GM18951 (cell line): Measurements from ENCODE around the gene CDC26.
"Not testable (repeated sequence)": the region's sequence is repeated elsewhere in the genome, so short reads cannot be mapped to it uniquely, and the experiment has no call there.

Source experiments
- POLR2A ChIP-seq: IDR thresholded peaks from 4 replicates; pipeline ENCODE4 v1.6.1; 2011; ENCODE audit warnings: mild to moderate bottlenecking; ENCODE audit not compliant: insufficient read length, insufficient read depth; ENCODE audit errors: extremely low read depth
- in situ Hi-C: fragments of 300-500 bp; cut with MboI; formaldehyde crosslinking; loops from one replicate; pipeline ENCODE4 v1.12.0; 2022; ENCODE audit warnings: low sequenced_read_pairs, mixed read lengths, inconsistent platforms; ENCODE audit not compliant: unreplicated experiment

The CDC26 gene

GRCh38 chr9:113302792-113303418 is 27.5 kb upstream of the CDC26 start, which contains the start of gene RNF183:
RNF183 (minus strand) TSS chr9:113303376; CDS start chr9:113298184, 5,192 bp downstream.
- in situ Hi-C loops, result no loop called here
- no peak for TF ChIP-seq POLR2A

DNA sequence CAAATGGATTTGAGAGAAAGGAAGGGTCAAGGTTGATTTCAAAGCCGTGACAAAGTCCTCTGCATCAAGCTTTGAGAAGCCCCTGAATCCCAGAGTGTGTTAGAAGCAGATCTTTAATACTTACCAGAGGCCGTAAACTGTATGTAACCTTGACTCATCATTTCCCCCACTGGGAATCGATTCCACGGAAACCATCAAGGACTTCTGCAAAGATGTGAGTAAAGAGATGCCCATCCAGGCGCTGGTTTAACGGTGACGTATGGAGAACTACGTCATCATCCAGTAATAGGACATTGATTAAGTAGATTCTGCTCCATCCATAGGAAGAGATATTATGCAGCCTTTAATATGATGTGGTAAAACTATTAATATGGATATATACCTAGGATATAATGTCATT is 26.2 kb upstream of the CDC26 start:
- in situ Hi-C loops, result no loop called here
- TF ChIP-seq POLR2A, result no peak

- no peak for TF ChIP-seq POLR2A
- in situ Hi-C loops, result no loop called here
Observed at GRCh38 chr9:113299800-113300292, 24.5 kb upstream of the CDC26 start.

DNA sequence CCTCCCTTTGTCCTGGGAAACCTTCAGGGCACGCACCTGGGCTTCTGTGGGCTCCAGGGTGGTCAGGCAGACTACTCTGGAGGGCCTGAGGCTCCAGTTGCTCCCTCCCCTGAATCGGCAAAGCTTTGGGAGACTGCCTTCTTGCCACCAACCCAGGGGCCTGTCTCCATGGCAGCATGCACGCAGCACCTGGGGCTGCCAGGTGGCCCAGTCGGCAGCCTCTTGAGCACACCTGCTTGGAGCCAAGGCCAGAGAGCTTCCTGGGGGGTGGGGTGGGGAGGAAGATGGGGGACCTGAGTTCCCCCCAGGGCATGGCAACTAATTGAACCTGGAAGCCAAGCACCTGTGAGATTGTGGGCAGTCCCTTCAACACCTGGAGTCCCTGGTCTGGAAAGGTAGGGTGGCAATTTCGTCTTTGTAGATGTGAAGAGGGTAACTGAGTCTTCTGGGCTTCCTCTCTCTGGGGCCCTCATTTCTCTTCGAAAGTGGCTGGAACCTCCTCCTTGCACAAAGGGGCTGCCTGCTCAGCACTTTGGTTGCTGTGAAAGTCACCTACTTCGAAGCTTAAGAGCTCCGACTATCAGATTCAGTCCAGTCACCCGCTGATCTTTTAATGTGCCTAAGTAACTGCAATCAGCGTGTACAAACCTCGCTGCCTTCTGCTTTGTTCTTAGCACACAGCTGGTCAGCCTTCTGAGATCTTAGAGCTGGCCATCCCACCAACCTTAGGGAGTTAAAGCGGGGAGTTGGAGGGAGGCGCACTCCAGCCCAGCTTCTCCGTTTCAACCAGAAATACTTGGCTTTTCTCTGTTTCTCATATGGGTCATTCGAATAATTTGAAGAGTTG is 23.8 kb upstream of the CDC26 start:
- no peak for TF ChIP-seq POLR2A
- in situ Hi-C loops, result no loop called here

- no peak for TF ChIP-seq POLR2A
- in situ Hi-C loops, result no loop called here
Observed at GRCh38 chr9:113298311-113298710, 22.9 kb upstream of the CDC26 start.

DNA sequence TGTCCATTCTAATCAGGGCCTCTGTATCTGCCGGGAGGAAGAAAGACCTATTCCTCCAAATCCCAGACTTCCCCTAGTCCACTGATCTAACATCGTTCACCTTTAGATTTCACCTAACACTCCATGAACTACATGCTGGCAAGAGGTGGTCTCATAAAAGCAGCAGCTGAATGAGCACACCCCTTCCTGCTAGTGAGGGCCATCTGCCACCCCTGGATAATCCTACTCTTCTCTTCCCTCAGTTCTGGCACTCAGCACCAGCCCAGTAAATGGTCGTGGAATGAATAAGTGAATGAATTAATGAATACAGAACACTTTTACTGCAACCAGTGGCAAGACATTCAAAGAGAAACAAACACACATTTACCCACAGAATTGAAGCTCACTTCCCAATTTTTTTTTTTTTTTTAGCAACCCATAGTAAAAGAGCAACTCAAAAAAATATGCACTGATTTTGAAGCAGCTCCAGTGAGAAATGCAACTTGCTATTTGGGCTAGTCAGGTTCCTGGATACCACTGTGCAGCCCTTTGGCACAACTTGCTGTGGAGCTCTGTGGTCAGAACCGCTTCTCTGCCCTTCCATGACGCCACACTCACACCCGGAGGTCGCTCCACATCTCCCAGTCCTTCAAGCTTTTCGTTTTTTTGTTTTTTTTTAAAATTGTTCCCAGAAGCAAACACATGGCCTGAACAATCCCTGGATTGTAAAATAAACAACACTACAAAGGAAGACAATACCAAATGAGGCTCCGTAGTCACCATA is 21.6 kb upstream of the CDC26 start:
- TF ChIP-seq POLR2A, result no peak
- in situ Hi-C loops, result no loop called here

GRCh38 chr9:113296247-113296646 is 20.9 kb upstream of the CDC26 start:
- in situ Hi-C loops, result not testable (repeated sequence)

- TF ChIP-seq POLR2A, result no peak
- in situ Hi-C loops, result no loop called here
Observed at GRCh38 chr9:113293285-113293878, 18.0 kb upstream of the CDC26 start.

DNA sequence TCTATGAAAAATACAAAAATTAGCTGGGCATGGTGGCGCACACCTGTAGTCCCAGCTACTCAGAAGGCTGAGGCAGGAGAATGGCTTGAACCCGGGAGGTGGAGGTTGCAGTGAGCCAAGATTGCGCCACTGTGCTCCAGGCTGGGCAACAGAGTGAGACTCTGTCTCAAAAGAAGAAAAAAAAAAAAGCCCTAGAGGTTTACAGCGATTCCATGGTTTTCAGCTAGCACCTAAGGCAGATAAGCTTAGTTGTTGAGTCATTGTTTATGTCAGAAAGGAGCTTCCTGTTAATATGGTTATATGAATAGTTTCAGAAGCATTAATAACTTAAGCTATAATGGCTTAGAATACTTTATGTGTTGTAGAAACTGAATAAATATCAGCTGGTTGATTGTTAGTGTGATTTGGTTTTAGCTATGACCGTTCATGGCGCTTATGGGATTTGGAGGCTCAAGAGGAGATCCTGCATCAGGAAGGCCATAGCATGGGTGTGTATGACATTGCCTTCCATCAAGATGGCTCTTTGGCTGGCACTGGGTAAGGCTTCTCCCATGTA is 14.8 kb upstream of the CDC26 start:
- no peak for TF ChIP-seq POLR2A
- in situ Hi-C loops, result no loop called here

GRCh38 chr9:113289091-113289490 is 13.7 kb upstream of the CDC26 start:
- TF ChIP-seq POLR2A, result no peak
- in situ Hi-C loops, result no loop called here

DNA sequence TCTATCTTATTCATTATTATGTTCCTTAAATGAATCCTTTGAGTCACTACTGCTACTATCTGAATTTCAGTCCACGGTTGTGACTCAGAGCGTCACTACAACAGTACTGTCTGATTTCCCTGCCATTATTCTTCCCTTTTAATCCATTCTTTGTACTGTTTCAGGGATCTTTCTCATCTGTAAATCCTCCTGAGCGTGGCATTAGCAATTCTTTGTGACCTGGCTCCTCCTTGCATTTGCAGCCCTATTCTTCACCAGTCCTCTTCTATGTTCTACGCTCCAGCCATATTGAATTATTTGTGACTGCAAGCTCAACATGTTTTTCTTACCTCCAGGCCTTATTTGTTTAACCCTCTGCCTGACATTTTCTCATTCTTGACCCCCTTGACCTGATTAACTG is 6.0 kb upstream of the CDC26 start:
- in situ Hi-C loops, result no loop called here

GRCh38 chr9:113278840-113279239 is 3.5 kb upstream of the CDC26 start:
- TF ChIP-seq POLR2A, result no peak

More for the DNA sequence above, 6.0 kb upstream of the CDC26 start:
- no peak for TF ChIP-seq POLR2A

More at GRCh38 chr9:113278840-113279239, 3.5 kb upstream of the CDC26 start:
- in situ Hi-C loops, result no loop called here
